Fibroblast of lung (primary cell): Measurements from ENCODE around the gene ASTN2. TPM values are rescaled to one million over a fixed set of nuclear protein-coding genes. Genes with fewer than 3 reads are reported as not detected.
A peak's percentile ranks its signal among the peaks of the same experiment; 100 is the strongest.

Experiments
- DNase-seq, 2 donors: peaks; one replicate each; pipeline versions ENCODE4 v3.0.0 to v3.0.0-alpha.2; 2010; ENCODE audit warnings: low read depth in 2 of 2
- H2AFZ ChIP-seq: 2 replicates; pipeline ENCODE4 v1.5.1; 2012; ENCODE audit warnings: low read length, control low read depth, inconsistent platforms
- H3K27ac ChIP-seq: 2 replicates; pipeline ENCODE4 v1.5.1; 2011; ENCODE audit warnings: low read length, control low read depth; ENCODE audit not compliant: insufficient read depth
- H3K27me3 ChIP-seq: 2 replicates; pipeline ENCODE4 v1.5.1; 2011; ENCODE audit warnings: mild to moderate bottlenecking, low read length; ENCODE audit not compliant: control insufficient read depth, insufficient read depth
- H3K36me3 ChIP-seq: 2 replicates; pipeline ENCODE4 v1.5.1; 2011; ENCODE audit warnings: low read length; ENCODE audit not compliant: control insufficient read depth, insufficient read depth
- H3K4me1 ChIP-seq: 2 replicates; pipeline ENCODE4 v1.5.1; 2011; ENCODE audit warnings: low read length; ENCODE audit not compliant: control insufficient read depth, insufficient read depth; ENCODE audit errors: extremely low read depth
- H3K4me2 ChIP-seq: 2 replicates; pipeline ENCODE4 v1.5.1; 2011; ENCODE audit warnings: low read length, control low read depth; ENCODE audit not compliant: insufficient read depth; ENCODE audit errors: extremely low read depth
- H3K4me3 ChIP-seq, 4 experiments: fragments of 200-600 bp in 1 of 4; sonication (generic) in 1 of 4; replicated peaks in 1 of 4; 2 replicates each; pipeline ENCODE4 v1.5.1; 2011 to 2016; ENCODE audit warnings: low read length in 4 of 4, low read depth in 3 of 4, mild to moderate bottlenecking in 3 of 4, control low read depth in 2 of 4, inconsistent platforms in 1 of 4, mixed read lengths in 1 of 4; ENCODE audit not compliant: insufficient read depth in 1 of 4; ENCODE audit errors: control extremely low read depth in 1 of 4
- H3K79me2 ChIP-seq: 2 replicates; pipeline ENCODE4 v1.5.1; 2012; ENCODE audit warnings: mild to moderate bottlenecking, low read length, inconsistent platforms; ENCODE audit not compliant: control insufficient read depth, insufficient read depth
- H3K9ac ChIP-seq: 2 replicates; pipeline ENCODE4 v1.5.1; 2011; ENCODE audit warnings: mild to moderate bottlenecking, low read length, control low read depth; ENCODE audit not compliant: insufficient read depth
- H3K9me3 ChIP-seq: 2 replicates; pipeline ENCODE4 v1.5.1; 2012; ENCODE audit warnings: low read depth, low read length; ENCODE audit not compliant: control insufficient read depth, insufficient read depth
- H4K20me1 ChIP-seq: 2 replicates; pipeline ENCODE4 v1.5.1; 2011; ENCODE audit warnings: low read length; ENCODE audit not compliant: control insufficient read depth, insufficient read depth; ENCODE audit errors: extremely low read depth
- EZH2 ChIP-seq: IDR thresholded peaks from 2 replicates; pipeline ENCODE4 v1.5.1; 2012; ENCODE audit warnings: low read length, control low read depth, mild to moderate bottlenecking; ENCODE audit errors: missing control alignments
- polyA plus RNA-seq, 2 donors: library from polyadenylated mRNA; depleted of rRNA in 1 of 2; stranded (reverse) in 1 of 2; unstranded in 1 of 2; fragments of >200 nt; gene quantifications; 2 replicates each; pipeline ENCODE4 v1.2.1, GENCODE V29; 2011 to 2012; ENCODE audit warnings: missing spikeins in 1 of 2
- total RNA-seq: library from RNA; depleted of rRNA; stranded (reverse); fragments of >200 nt; gene quantifications from 2 replicates; pipeline ENCODE4 v1.2.1, GENCODE V29; 2014
- TF ChIP-seq, protein P1 (sequence below), 2 donors: IDR thresholded peaks in 1 of 2; conservative IDR thresholded peaks in 1 of 2; 1 replicate in 1 of 2; 2 replicates in 1 of 2; pipeline ENCODE4 v1.5.1; 2011 to 2012; ENCODE audit warnings: low read length in 2 of 2, control low read depth in 1 of 2, inconsistent platforms in 1 of 2, low read depth in 1 of 2, mild to moderate bottlenecking in 1 of 2

Gene ASTN2
- total and polyA plus RNA-seq, 2 donors (not counting 1 experiment from before 2014, with no cell fraction given) = 2.2 to 19.2 TPM

DNA sequence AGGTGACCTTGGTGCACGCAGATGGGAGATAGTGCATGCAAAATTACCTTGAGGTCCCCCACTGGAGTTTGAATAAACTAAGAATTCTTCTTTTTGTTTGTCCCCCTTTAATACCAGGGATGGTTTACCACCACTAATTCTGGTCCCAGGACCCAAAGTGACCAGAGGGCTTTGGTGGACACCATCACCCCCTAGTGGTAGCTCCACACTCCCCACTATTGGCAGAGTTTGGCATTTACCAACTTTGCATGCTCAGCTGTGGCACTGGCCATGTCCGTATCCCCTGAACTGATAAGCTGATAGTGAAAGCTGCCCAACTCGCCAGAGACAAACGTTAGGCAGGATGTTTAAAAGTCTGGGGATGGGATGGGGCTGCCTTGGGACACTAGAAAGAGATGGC, 3.3 kb downstream of the ASTN2 start:
- Histone ChIP-seq H3K4me2 (no peak overlapping the region), H3K27me3 (peaks cover 24% of the 10 kb centered on the region), H3K9me3 (no peaks in the 10 kb centered on the region), H4K20me1 (no peaks in the 10 kb centered on the region), H3K79me2 (no peaks in the 10 kb centered on the region), H3K36me3 (no peaks in the 10 kb centered on the region), H3K4me1 (no peaks in the 10 kb centered on the region), H2AFZ (no peak overlapping the region), H3K9ac (no peak overlapping the region), H3K4me3 (no peak overlapping the region), H3K27ac (no peak overlapping the region)
- DNase-seq = peak in 1 of 2 donors; percentile 1
- TF ChIP-seq, protein P1, sequence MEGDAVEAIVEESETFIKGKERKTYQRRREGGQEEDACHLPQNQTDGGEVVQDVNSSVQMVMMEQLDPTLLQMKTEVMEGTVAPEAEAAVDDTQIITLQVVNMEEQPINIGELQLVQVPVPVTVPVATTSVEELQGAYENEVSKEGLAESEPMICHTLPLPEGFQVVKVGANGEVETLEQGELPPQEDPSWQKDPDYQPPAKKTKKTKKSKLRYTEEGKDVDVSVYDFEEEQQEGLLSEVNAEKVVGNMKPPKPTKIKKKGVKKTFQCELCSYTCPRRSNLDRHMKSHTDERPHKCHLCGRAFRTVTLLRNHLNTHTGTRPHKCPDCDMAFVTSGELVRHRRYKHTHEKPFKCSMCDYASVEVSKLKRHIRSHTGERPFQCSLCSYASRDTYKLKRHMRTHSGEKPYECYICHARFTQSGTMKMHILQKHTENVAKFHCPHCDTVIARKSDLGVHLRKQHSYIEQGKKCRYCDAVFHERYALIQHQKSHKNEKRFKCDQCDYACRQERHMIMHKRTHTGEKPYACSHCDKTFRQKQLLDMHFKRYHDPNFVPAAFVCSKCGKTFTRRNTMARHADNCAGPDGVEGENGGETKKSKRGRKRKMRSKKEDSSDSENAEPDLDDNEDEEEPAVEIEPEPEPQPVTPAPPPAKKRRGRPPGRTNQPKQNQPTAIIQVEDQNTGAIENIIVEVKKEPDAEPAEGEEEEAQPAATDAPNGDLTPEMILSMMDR (conservative IDR thresholded peaks at IDR 0.05 in 1 of 2, IDR thresholded peaks at IDR 0.05 in 1 of 2; ENCODE audit: low read depth in 1 of 2, low read length in 2 of 2) = peak; percentile 42 to 43
- no peak for TF ChIP-seq EZH2

DNA sequence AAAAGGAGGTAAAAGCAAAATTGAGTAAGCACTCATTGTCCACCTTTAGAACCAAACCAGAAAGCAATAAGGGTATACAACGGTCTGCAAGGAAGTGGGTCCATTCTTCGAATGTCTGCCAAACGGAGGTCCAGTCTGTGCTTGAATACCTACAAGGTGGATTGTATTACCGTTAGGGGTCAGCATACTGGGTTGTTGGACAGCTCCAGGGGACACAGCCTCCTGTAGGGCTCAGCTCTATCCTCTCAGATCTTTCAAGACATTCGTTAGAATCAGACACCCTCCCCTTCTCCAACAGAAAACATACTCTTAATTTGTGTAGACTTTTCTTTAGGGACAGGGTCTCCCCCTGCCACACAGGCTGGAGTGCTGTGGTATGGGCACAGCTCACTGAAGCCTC, 5.5 kb downstream of the ASTN2 start:
- DNase-seq = no peak
- H3K27me3 ChIP-seq = peaks cover 15% of the 10 kb centered on the region
- no peak overlapping the region for H3K27ac ChIP-seq
- no peaks in the 10 kb centered on the region for H3K9me3 ChIP-seq
- TF ChIP-seq, protein P1 (conservative IDR thresholded peaks at IDR 0.05 in 1 of 2, IDR thresholded peaks at IDR 0.05 in 1 of 2; ENCODE audit: low read depth in 1 of 2, low read length in 2 of 2) = no peak
- no peak for TF ChIP-seq EZH2
- no peak overlapping the region for H3K4me2 ChIP-seq
- no peak overlapping the region for H3K4me3 ChIP-seq
- H3K4me1 ChIP-seq = no peaks in the 10 kb centered on the region
- no peaks in the 10 kb centered on the region for H3K79me2 ChIP-seq
- H3K9ac ChIP-seq = no peak overlapping the region
- no peaks in the 10 kb centered on the region for H4K20me1 ChIP-seq
- H3K36me3 ChIP-seq = no peaks in the 10 kb centered on the region
- no peak overlapping the region for H2AFZ ChIP-seq

DNA sequence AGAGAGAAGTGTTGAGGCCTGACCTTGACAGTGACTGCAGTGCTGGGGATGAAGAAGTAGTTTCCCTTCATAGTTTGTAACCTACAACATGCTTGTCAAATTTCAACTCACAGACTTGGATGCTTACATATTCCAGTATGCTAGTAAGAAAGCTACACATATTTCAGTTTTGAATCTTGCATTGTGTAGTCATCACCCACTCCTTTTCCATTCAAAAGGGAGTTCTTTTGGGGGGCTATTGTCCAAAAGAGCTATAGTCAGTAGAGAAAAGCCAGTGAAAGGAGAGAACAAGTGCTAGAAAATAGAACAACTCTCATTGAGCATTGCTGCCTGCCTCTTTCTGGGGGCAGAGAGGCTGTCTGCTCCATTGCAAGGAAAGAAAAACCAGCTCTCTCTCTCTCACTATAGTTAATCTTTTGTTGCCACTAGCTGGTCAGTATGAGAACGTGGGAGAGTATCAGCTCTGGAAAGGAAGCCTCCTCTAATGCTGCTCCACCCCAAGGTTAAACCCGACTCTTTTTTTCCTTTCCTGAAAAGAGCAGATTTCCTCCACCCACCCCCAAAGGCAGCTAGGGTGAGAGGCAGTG, 7.3 kb downstream of the ASTN2 start:
- Histone ChIP-seq H3K27me3 (no peaks in the 10 kb centered on the region), H3K36me3 (no peaks in the 10 kb centered on the region), H3K4me1 (no peaks in the 10 kb centered on the region), H3K4me3 (no peak overlapping the region), H3K27ac (no peak overlapping the region), H3K79me2 (no peaks in the 10 kb centered on the region), H3K4me2 (no peak overlapping the region), H3K9ac (no peak overlapping the region), H3K9me3 (no peaks in the 10 kb centered on the region), H4K20me1 (no peaks in the 10 kb centered on the region), H2AFZ (no peak overlapping the region)
- no peak for DNase-seq
- TF ChIP-seq, protein P1 (conservative IDR thresholded peaks at IDR 0.05 in 1 of 2, IDR thresholded peaks at IDR 0.05 in 1 of 2; ENCODE audit: low read depth in 1 of 2, low read length in 2 of 2) = no peak
- no peak for TF ChIP-seq EZH2
